ENCODE data around the gene ZC3H12C.

DNA sequence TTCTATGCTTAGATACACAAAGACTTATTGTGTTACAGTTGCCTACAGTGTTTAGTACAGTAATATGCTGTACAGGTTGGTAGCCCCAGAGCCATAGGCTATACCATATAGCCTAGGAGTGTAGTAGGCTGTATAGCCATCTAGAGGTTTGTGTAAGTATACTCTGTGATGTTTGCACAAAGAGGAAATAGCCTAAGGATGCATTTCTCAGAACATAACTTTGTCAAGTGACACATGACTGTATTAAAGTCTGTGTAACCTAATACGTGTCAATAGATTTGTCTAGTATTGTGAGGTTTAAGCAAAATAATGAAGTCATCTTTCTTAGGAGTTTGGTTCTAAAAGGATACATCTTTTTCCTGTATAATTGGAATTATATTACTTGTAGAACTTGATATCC is 5.5 kb downstream of the ZC3H12C start:
- TF ChIP-seq POLR2A (IDR thresholded peaks at IDR 0.05; ENCODE audit: low read length) (no peak), GATA1 (IDR thresholded peaks at IDR 0.05; ENCODE audit: low read depth, low read length) (no peak)

Measured in erythroblast (primary cell).